Testis (tissue), 2 donors: ENCODE data around the gene ABCF3.

ENCODE experiments used
- POLR2A ChIP-seq: fragments of 450-650 bp; IDR thresholded peaks from one replicate; pipeline ENCODE4 v1.6.1; 2017; ENCODE audit warnings: antibody characterized with exemption, mild to moderate bottlenecking, moderate library complexity
- TF ChIP-seq, protein P1 (sequence below), 3 experiments: fragments of 450-650 bp in 2 of 3; fragments of 200-600 bp in 1 of 3; sonication (generic) in 1 of 3; IDR thresholded peaks; one replicate each; pipeline ENCODE4 v1.5.1; 2016 to 2019; ENCODE audit warnings: antibody characterized with exemption in 3 of 3, mild to moderate bottlenecking in 2 of 3, moderate library complexity in 1 of 3

GRCh38 chr3:184211297-184211696, 25.3 kb downstream of the ABCF3 start:
- TF ChIP-seq, protein P1, sequence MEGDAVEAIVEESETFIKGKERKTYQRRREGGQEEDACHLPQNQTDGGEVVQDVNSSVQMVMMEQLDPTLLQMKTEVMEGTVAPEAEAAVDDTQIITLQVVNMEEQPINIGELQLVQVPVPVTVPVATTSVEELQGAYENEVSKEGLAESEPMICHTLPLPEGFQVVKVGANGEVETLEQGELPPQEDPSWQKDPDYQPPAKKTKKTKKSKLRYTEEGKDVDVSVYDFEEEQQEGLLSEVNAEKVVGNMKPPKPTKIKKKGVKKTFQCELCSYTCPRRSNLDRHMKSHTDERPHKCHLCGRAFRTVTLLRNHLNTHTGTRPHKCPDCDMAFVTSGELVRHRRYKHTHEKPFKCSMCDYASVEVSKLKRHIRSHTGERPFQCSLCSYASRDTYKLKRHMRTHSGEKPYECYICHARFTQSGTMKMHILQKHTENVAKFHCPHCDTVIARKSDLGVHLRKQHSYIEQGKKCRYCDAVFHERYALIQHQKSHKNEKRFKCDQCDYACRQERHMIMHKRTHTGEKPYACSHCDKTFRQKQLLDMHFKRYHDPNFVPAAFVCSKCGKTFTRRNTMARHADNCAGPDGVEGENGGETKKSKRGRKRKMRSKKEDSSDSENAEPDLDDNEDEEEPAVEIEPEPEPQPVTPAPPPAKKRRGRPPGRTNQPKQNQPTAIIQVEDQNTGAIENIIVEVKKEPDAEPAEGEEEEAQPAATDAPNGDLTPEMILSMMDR (IDR thresholded peaks at IDR 0.05) = no peak
- TF ChIP-seq POLR2A = no peak
